ENCODE measurements around the gene ANXA4. TPM values are rescaled to one million over a fixed set of nuclear protein-coding genes. Genes with fewer than 3 reads are reported as not detected.

ANXA4 gene
- total RNA-seq, 1 experiment from 2014 or later, result 82.9 TPM

DNA sequence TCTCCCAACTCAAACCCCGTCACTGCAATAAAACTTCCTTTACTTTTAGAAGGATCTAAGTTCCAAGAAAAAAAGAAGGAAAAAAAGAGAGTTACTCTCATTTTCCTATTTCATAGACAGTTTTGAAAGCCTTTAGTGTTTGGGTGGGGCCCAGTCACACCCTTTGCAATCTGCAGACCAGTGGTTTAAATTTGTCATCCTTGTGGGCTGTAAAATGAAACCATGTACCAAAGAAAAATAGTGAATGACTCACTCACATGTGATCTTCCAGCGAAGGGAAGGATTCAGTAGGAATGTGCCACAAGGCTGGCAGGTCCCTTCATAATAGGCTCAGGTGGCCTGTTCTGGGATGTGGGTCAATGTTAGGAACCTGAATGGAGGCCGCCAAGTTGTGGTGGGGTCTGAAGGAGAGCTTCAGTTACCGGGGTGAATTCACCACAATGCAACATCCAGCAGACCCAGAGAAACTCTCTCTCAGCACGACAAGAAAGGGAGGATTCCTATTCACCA, 28.3 kb downstream of the ANXA4 start:
- intact Hi-C loops (cut with micrococcal nuclease; ENCODE audit: unreplicated experiment), result loop anchor here (2.0 kb wide), 1 partner anchor 29 kb away; no protein-coding TSS in a partner anchor
- Histone ChIP-seq H3F3A (ENCODE audit: insufficient read depth, low read depth) (peaks cover 28% of the 10 kb centered on the region), H3K27ac (peak overlapping the region; percentile 63), H3K27me3 (ENCODE audit: insufficient read depth, low read depth) (no peaks in the 10 kb centered on the region), H3K9me2 (ENCODE audit: insufficient read depth) (no peaks in the 10 kb centered on the region), H3K79me2 (ENCODE audit: low read depth) (peaks cover 33% of the 10 kb centered on the region), H2AFZ (no peak overlapping the region), H3K4me1 (replicated peaks; ENCODE audit: insufficient read depth) (peaks cover 70% of the 10 kb centered on the region), H3K36me3 (ENCODE audit: low read depth) (no peaks in the 10 kb centered on the region), H3K4me3 (0 out of 2 replicates have a peak overlapping the region, but pooled peaks have one; percentile 7), H3K9me3 (ENCODE audit: insufficient read depth, low read depth) (no peaks in the 10 kb centered on the region; the same call in 1 of the 2 replicates), H3K4me2 (peak overlapping the region; percentile 60), H4K20me1 (ENCODE audit: insufficient read depth) (no peaks in the 10 kb centered on the region)
- TF ChIP-seq EZH2 (IDR thresholded peaks at IDR 0.05; ENCODE audit: low read depth), result no peak
- TF ChIP-seq CTCF (conservative IDR thresholded peaks at IDR 0.05), result no peak
- peak; percentile 47 to 90 for DNase-seq
- no TSS peak for BruUV-seq (replicated peaks)
- ChIA-PET CTCF (no interaction called here), POLR2A (ENCODE audit: unreplicated experiment) (no interaction called here)

DNA sequence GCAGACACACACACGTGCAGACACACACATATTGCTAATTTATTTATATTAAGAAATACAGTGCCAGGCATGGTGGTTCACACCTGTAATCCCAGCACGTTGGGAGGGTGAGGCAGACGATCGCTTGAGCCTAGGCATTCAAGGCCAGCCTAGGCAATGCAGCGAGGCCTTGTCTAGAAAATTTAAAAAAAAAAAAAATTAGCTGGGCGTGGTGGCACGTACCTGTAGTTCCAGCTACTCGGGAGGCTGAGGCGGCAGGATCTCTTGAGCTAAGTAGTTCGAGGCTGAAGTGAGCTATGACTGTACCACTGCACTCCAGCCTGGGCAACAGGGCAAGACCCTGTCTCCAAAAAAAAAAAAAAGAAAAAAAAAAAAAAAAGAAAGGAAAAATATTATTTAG, 28.8 kb downstream of the ANXA4 start:
- Histone ChIP-seq H3K36me3 (ENCODE audit: low read depth) (no peaks in the 10 kb centered on the region), H3K4me2 (peak overlapping the region; percentile 60), H3K4me1 (replicated peaks; ENCODE audit: insufficient read depth) (peaks cover 65% of the 10 kb centered on the region), H3K27ac (peak overlapping the region; percentile 63), H3K4me3 (no peak overlapping the region), H3K27me3 (ENCODE audit: insufficient read depth, low read depth) (no peaks in the 10 kb centered on the region), H3K9me2 (ENCODE audit: insufficient read depth) (no peaks in the 10 kb centered on the region), H4K20me1 (ENCODE audit: insufficient read depth) (no peaks in the 10 kb centered on the region), H3F3A (ENCODE audit: insufficient read depth, low read depth) (peaks cover 23% of the 10 kb centered on the region), H3K79me2 (ENCODE audit: low read depth) (peaks cover 33% of the 10 kb centered on the region), H2AFZ (no peak overlapping the region), H3K9me3 (ENCODE audit: insufficient read depth, low read depth) (no peaks in the 10 kb centered on the region; the same call in 1 of the 2 replicates)
- no peak for DNase-seq
- ChIA-PET POLR2A (ENCODE audit: unreplicated experiment) (interaction anchor here (0.6 kb wide), 1 partner anchor 56 kb away, joined by 11 read pairs; no protein-coding TSS in a partner anchor), CTCF (no interaction called here)
- intact Hi-C loops (cut with micrococcal nuclease; ENCODE audit: unreplicated experiment), result loop anchor here (2.0 kb wide), 1 partner anchor 28 kb away; no protein-coding TSS in a partner anchor
- BruUV-seq (replicated peaks), result no TSS peak
- TF ChIP-seq CTCF (conservative IDR thresholded peaks at IDR 0.05), result no peak
- no peak for TF ChIP-seq EZH2 (IDR thresholded peaks at IDR 0.05; ENCODE audit: low read depth)

DNA sequence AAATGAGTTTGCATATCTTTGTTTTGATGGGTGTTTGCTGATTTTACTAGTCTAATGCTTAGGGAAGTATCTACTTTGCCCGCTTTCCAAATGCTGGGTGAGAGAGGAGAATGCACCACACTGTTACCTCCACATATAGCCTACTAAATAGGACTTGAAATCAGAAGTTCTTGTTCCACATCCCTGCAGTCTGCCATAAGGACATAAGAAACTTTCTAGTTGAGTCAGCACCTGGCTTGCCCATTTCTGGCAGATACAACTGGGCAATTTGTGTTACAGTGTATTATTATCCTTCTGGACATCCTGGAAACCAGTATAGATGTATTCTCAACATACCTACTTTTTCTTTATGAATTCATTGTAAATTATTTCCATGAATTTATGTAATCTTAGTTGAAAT, 29.5 kb downstream of the ANXA4 start:
- Histone ChIP-seq H3K36me3 (ENCODE audit: low read depth) (no peaks in the 10 kb centered on the region), H3K9me2 (ENCODE audit: insufficient read depth) (no peaks in the 10 kb centered on the region), H3K4me2 (no peak overlapping the region), H3K79me2 (ENCODE audit: low read depth) (peaks cover 31% of the 10 kb centered on the region), H3K4me3 (no peak overlapping the region), H4K20me1 (ENCODE audit: insufficient read depth) (no peaks in the 10 kb centered on the region), H3K27me3 (ENCODE audit: insufficient read depth, low read depth) (no peaks in the 10 kb centered on the region), H3K4me1 (replicated peaks; ENCODE audit: insufficient read depth) (peaks cover 57% of the 10 kb centered on the region), H3F3A (ENCODE audit: insufficient read depth, low read depth) (peaks cover 16% of the 10 kb centered on the region), H2AFZ (no peak overlapping the region), H3K27ac (no peak overlapping the region), H3K9me3 (ENCODE audit: insufficient read depth, low read depth) (no peaks in the 10 kb centered on the region; the same call in 1 of the 2 replicates)
- CTCF ChIA-PET, result no interaction called here
- no peak for DNase-seq
- TF ChIP-seq CTCF (conservative IDR thresholded peaks at IDR 0.05) (no peak), EZH2 (IDR thresholded peaks at IDR 0.05; ENCODE audit: low read depth) (no peak)
- no TSS peak for BruUV-seq (replicated peaks)
- POLR2A ChIA-PET (ENCODE audit: unreplicated experiment), result no interaction called here
- intact Hi-C loops (cut with micrococcal nuclease; ENCODE audit: unreplicated experiment), result loop anchor here (2.0 kb wide), 1 partner anchor 27 kb away; no protein-coding TSS in a partner anchor
